ENCODE measurements around the gene TMEM181. TPM values are rescaled to one million over a fixed set of nuclear protein-coding genes. Genes with fewer than 3 reads are reported as not detected.
A peak's percentile ranks its signal among the peaks of the same experiment; 100 is the strongest.
"Not testable (repeated sequence)": the region's sequence is repeated elsewhere in the genome, so short reads cannot be mapped to it uniquely, and the experiment has no call there.

TMEM181 gene
- total RNA-seq, 1 donor from 2014 or later: 46.6 TPM

GRCh38 chr6:158619922-158620801 lies 60.3 kb downstream of the TMEM181 start:
- DNase-seq (ENCODE audit: extremely low read depth, low read depth, low spot score): no peak

GRCh38 chr6:158620963-158621693 lies 61.2 kb downstream of the TMEM181 start:
- DNase-seq (ENCODE audit: extremely low read depth, low read depth, low spot score): no peak

- DNase-seq (ENCODE audit: extremely low read depth, low read depth, low spot score): no peak
These were observed 62.0 kb downstream of the TMEM181 start for GRCh38 chr6:158621694-158622544.

- no peak for DNase-seq (ENCODE audit: extremely low read depth, low read depth, low spot score)
These were observed 62.8 kb downstream of the TMEM181 start for GRCh38 chr6:158622545-158623190.

GRCh38 chr6:158624684-158625682 lies 65.1 kb downstream of the TMEM181 start:
- DNase-seq (ENCODE audit: extremely low read depth, low read depth, low spot score): no peak

- no peak for DNase-seq (ENCODE audit: extremely low read depth, low read depth, low spot score)
These were observed 66.0 kb downstream of the TMEM181 start for GRCh38 chr6:158625881-158626305.

- no peak for DNase-seq (ENCODE audit: extremely low read depth, low read depth, low spot score)
These were observed 66.7 kb downstream of the TMEM181 start for GRCh38 chr6:158626360-158627167.

GRCh38 chr6:158627168-158627939 lies 67.5 kb downstream of the TMEM181 start:
- no peak for DNase-seq (ENCODE audit: extremely low read depth, low read depth, low spot score)

- DNase-seq (ENCODE audit: extremely low read depth, low read depth, low spot score): no peak
These were observed 68.0 kb downstream of the TMEM181 start for GRCh38 chr6:158627940-158628211.

- no peak for DNase-seq (ENCODE audit: extremely low read depth, low read depth, low spot score)
These were observed 68.7 kb downstream of the TMEM181 start for GRCh38 chr6:158628542-158628941.

GRCh38 chr6:158629367-158630221 lies 69.7 kb downstream of the TMEM181 start:
- DNase-seq (ENCODE audit: extremely low read depth, low read depth, low spot score): no peak

GRCh38 chr6:158630938-158631616 lies 71.2 kb downstream of the TMEM181 start:
- DNase-seq (ENCODE audit: extremely low read depth, low read depth, low spot score): no peak

- peak; percentile 89 for DNase-seq (ENCODE audit: extremely low read depth, low read depth, low spot score)
These were observed 72.0 kb downstream of the TMEM181 start for GRCh38 chr6:158631678-158632537.

GRCh38 chr6:158632538-158633119 lies 72.7 kb downstream of the TMEM181 start:
- DNase-seq (ENCODE audit: extremely low read depth, low read depth, low spot score): not testable (repeated sequence)

GRCh38 chr6:158633127-158633526 lies 73.2 kb downstream of the TMEM181 start:
- no peak for DNase-seq (ENCODE audit: extremely low read depth, low read depth, low spot score)
